Upper lobe of left lung (tissue), 6 donors: Measurements from ENCODE around the gene GPATCH4. TPM values are rescaled to one million over a fixed set of nuclear protein-coding genes. Genes with fewer than 3 reads are reported as not detected.
A peak's percentile ranks its signal among the peaks of the same experiment; 100 is the strongest.

Experiments used
- ATAC-seq, 2 donors: fragments of 200-7000 bp; cut with Tn5 transposase; one replicate each; pipeline ENCODE4 v1.9.1; 2022; ENCODE audit warnings: mild to moderate bottlenecking in 2 of 2, moderate library complexity in 2 of 2; ENCODE audit not compliant: low FRiP score in 2 of 2
- DNase-seq, 2 donors: peaks; one replicate each; pipeline ENCODE4 v3.0.0-alpha.2; 2019 to 2020
- H3K27ac ChIP-seq, 4 donors: fragments of 200-600 bp; sonication (generic); one replicate each; pipeline ENCODE4 v1.5.1; 2016 to 2019
- H3K27me3 ChIP-seq, 4 donors: fragments of 200-600 bp; sonication (generic); one replicate each; pipeline ENCODE4 v1.5.1; 2017 to 2019
- H3K36me3 ChIP-seq, 4 donors: fragments of 200-600 bp; sonication (generic); one replicate each; pipeline ENCODE4 v1.5.1; 2016 to 2019
- H3K4me1 ChIP-seq, 4 donors: fragments of 200-600 bp; sonication (generic); one replicate each; pipeline ENCODE4 v1.5.1; 2018 to 2019
- H3K4me3 ChIP-seq, 4 donors: fragments of 200-600 bp; sonication (generic); one replicate each; pipeline ENCODE4 v1.5.1; 2017 to 2019; ENCODE audit warnings: mild to moderate bottlenecking in 2 of 4, moderate library complexity in 1 of 4
- H3K9me3 ChIP-seq, 4 donors: fragments of 200-600 bp; sonication (generic); one replicate each; pipeline ENCODE4 v1.5.1; 2018 to 2019
- CTCF ChIP-seq, 6 experiments: fragments of 450-650 bp in 4 of 6; fragments of 200-600 bp in 2 of 6; sonication (generic) in 2 of 6; IDR thresholded peaks; one replicate each; pipeline ENCODE4 v1.5.1; 2016 to 2019; ENCODE audit warnings: antibody characterized with exemption in 6 of 6
- EP300 ChIP-seq, 4 donors: sonication (generic); formaldehyde crosslinking; IDR thresholded peaks; one replicate each; pipeline ENCODE4 v1.5.1; 2017; ENCODE audit warnings: antibody characterized with exemption in 4 of 4, control low read depth in 2 of 4
- POLR2A ChIP-seq, 4 donors: fragments of 450-650 bp; IDR thresholded peaks; one replicate each; pipeline ENCODE4 v1.5.1; 2016 to 2017; ENCODE audit warnings: antibody characterized with exemption in 4 of 4, mild to moderate bottlenecking in 2 of 4
- POLR2AphosphoS5 ChIP-seq, 2 donors: sonication (generic); formaldehyde crosslinking; IDR thresholded peaks; one replicate each; pipeline ENCODE4 v1.5.1; 2017; ENCODE audit warnings: antibody characterized with exemption in 2 of 2
- WGBS, 2 donors: methylation state at CpG; one replicate each; pipeline ENCODE4 v1.1.5; 2017 to 2018; 5-methylcytosine and 5-hydroxymethylcytosine counted together
- total RNA-seq, 6 donors: library from RNA; depleted of rRNA in 4 of 6; stranded (reverse); fragments of >200 nt in 4 of 6; gene quantifications; one replicate each; pipeline versions ENCODE4 v1.1.0 to v1.2.1, GENCODE V29; 2016 to 2021
- donor health status: DM: no; HTN: no; CAD: no; lungs with moderate emphysema.
- donor health status: DM: no; HTN: yes; CAD: no; lungs with severe emphysema.

GPATCH4 gene
- total RNA-seq, 6 donors from 2014 or later = 5.7 to 26.2 (median 19.4) TPM

GRCh38 chr1:156560585-156561163 is 40.6 kb downstream of the GPATCH4 start:
- peak overlapping the region in 1 of 4 donors; percentile 27 for H3K27ac ChIP-seq
- ATAC-seq (peak in 1 of 2 donors; percentile 16), DNase-seq (no peak)
- no peaks in the 10 kb centered on the region for H3K36me3 ChIP-seq
- H3K9me3 ChIP-seq = no peaks in the 10 kb centered on the region
- 78 to 80% methylated on average over 5 of the region's 5 CpGs for WGBS, 2 donors
- no peaks in the 10 kb centered on the region for H3K4me1 ChIP-seq
- H3K4me3 ChIP-seq = no peak overlapping the region
- H3K27me3 ChIP-seq = no peaks in the 10 kb centered on the region
- TF ChIP-seq POLR2A (IDR thresholded peaks at IDR 0.05) = no peak
- no peak for TF ChIP-seq EP300 (IDR thresholded peaks at IDR 0.05)
- TF ChIP-seq CTCF (IDR thresholded peaks at IDR 0.05) = no peak
- no peak for TF ChIP-seq POLR2AphosphoS5 (IDR thresholded peaks at IDR 0.05)

- H3K4me1 ChIP-seq = no peaks in the 10 kb centered on the region
- 82 to 84% methylated on average over 5 of the region's 5 CpGs for WGBS, 2 donors
- no peak for TF ChIP-seq EP300 (IDR thresholded peaks at IDR 0.05)
- TF ChIP-seq POLR2A (IDR thresholded peaks at IDR 0.05) = no peak
- DNase-seq (no peak), ATAC-seq (no peak)
- no peaks in the 10 kb centered on the region for H3K9me3 ChIP-seq
- H3K27me3 ChIP-seq = no peaks in the 10 kb centered on the region
- no peak overlapping the region for H3K27ac ChIP-seq
- no peak overlapping the region for H3K4me3 ChIP-seq
- H3K36me3 ChIP-seq = no peaks in the 10 kb centered on the region
These were observed 41.4 kb downstream of the GPATCH4 start for GRCh38 chr1:156559797-156560385.

GRCh38 chr1:156559086-156559796 is 42.0 kb downstream of the GPATCH4 start:
- WGBS, 2 donors = 77 to 81% methylated on average over 7 of the region's 8 CpGs
- no peak for DNase-seq
- Histone ChIP-seq H3K27ac (no peak overlapping the region), H3K27me3 (no peaks in the 10 kb centered on the region), H3K9me3 (no peaks in the 10 kb centered on the region), H3K36me3 (no peaks in the 10 kb centered on the region), H3K4me1 (no peaks in the 10 kb centered on the region), H3K4me3 (no peak overlapping the region)
- ATAC-seq = no peak
- TF ChIP-seq POLR2A (IDR thresholded peaks at IDR 0.05) = no peak
- TF ChIP-seq POLR2AphosphoS5 (IDR thresholded peaks at IDR 0.05) = no peak
- no peak for TF ChIP-seq CTCF (IDR thresholded peaks at IDR 0.05)
- no peak for TF ChIP-seq EP300 (IDR thresholded peaks at IDR 0.05)

GRCh38 chr1:156556354-156556753 is 44.9 kb downstream of the GPATCH4 start:
- DNase-seq (no peak), ATAC-seq (no peak)
- WGBS, 2 donors = 76 to 80% methylated on average over 5 to 8 of the region's 9 CpGs
- H3K27me3 ChIP-seq = no peaks in the 10 kb centered on the region
- no peaks in the 10 kb centered on the region for H3K9me3 ChIP-seq
- no peak overlapping the region for H3K4me3 ChIP-seq
- no peaks in the 10 kb centered on the region for H3K36me3 ChIP-seq
- H3K4me1 ChIP-seq = no peaks in the 10 kb centered on the region
- H3K27ac ChIP-seq = no peak overlapping the region
- TF ChIP-seq POLR2A (IDR thresholded peaks at IDR 0.05) (no peak), POLR2AphosphoS5 (IDR thresholded peaks at IDR 0.05) (no peak), CTCF (IDR thresholded peaks at IDR 0.05) (no peak), EP300 (IDR thresholded peaks at IDR 0.05) (no peak)

- 64 to 72% methylated on average over 2 of the region's 2 CpGs for WGBS, 2 donors
- Histone ChIP-seq H3K4me3 (no peak overlapping the region), H3K27ac (no peak overlapping the region)
These were observed 45.6 kb downstream of the GPATCH4 start for GRCh38 chr1:156555715-156556114.

More at GRCh38 chr1:156555715-156556114, 45.6 kb downstream of the GPATCH4 start:
- H3K4me1 ChIP-seq = no peaks in the 10 kb centered on the region
- no peak for TF ChIP-seq CTCF (IDR thresholded peaks at IDR 0.05)
- TF ChIP-seq POLR2AphosphoS5 (IDR thresholded peaks at IDR 0.05) = no peak
- TF ChIP-seq POLR2A (IDR thresholded peaks at IDR 0.05) = no peak
- TF ChIP-seq EP300 (IDR thresholded peaks at IDR 0.05) = no peak
- H3K36me3 ChIP-seq = no peaks in the 10 kb centered on the region
- H3K27me3 ChIP-seq = no peaks in the 10 kb centered on the region
- H3K9me3 ChIP-seq = no peaks in the 10 kb centered on the region
- DNase-seq (no peak), ATAC-seq (no peak)
